ENCODE measurements around the gene NUCKS1. TPM values are rescaled to one million over a fixed set of nuclear protein-coding genes. Genes with fewer than 3 reads are reported as not detected.

NUCKS1 gene
- total RNA-seq, 1 donor from 2014 or later = 128 TPM

GRCh38 chr1:205701420-205701819 lies 48.6 kb downstream of the NUCKS1 start:
- DNase-seq (ENCODE audit: low read depth in 2 of 2) = no peak

DNA sequence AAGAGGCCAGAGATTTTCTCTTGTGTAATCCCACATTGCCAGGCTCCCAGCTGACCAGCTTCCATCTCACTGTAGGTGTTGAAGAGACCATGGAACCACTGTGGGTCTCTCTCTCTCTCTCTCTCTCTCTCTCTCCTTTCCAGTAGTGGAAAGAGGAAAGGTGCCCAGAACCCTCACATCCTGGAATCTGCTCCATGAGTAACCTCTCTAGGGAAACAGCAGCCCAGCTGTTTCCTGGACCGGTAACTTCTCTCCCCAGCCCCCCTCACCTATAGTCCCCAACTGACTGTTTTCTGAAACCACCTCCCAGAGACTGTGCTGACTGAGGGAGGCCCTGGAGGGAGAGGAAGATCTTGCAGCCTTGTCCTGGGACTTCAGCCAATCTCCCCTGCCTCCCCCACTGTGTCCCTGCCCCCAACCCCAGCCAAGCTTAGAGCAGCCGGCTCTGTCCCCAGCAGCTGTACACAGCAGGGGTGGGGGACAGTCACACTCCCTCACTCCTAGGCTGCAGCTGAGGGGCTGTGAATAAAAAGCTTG lies 49.0 kb downstream of the NUCKS1 start:
- peak; percentile 95 to 99 for DNase-seq (ENCODE audit: low read depth in 2 of 2)

DNA sequence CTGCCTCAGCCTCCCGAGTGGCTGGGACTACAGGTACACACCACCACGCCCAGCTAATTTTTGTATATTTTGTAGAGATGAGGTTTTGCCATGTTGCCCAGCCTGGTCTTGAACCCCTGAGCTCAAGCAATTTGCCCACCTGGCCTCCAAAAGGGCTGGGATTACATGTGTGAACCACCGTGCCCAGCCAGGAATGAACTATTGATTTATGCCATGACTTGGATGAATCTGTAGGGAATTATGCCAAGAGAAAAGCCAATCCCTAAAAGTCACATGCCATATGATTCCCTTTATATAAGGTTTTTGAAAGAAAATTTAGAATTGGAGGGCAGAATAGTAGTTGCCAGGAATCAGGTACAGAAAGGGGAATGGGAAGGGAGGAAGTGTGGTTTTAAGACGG lies 50.6 kb downstream of the NUCKS1 start:
- DNase-seq (ENCODE audit: low read depth in 2 of 2) = no peak

- no peak for DNase-seq (ENCODE audit: low read depth in 2 of 2)
Observed at GRCh38 chr1:205698921-205699320, 51.1 kb downstream of the NUCKS1 start.

DNA sequence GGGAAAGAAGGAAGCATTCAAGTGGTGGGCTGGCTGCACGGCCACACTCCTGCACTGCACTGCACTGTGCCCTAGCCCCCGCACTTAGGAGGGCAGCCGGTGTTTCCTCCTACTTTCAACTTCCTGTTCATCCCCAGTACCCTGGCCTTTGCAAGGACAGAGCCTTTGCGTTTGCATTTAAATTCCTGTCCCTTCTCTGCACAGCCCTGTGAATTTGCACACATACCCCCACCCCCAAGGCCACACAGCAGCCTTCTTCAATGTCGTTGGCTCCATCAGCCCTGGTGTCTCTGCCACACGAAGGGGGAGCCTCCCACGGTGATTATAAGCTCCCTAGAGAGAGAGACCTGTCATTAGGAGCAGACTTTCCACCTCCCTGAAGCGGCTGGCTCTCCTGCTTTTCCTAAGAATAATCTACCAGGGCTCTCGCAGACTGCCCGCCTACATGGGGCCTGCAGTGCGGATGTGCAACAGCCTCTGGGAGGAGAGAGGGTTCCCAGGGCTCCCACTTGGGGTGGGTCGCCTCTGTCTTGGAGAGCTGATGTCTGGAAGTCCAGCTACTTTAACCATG lies 56.5 kb downstream of the NUCKS1 start:
- no peak for DNase-seq (ENCODE audit: low read depth in 2 of 2)

DNA sequence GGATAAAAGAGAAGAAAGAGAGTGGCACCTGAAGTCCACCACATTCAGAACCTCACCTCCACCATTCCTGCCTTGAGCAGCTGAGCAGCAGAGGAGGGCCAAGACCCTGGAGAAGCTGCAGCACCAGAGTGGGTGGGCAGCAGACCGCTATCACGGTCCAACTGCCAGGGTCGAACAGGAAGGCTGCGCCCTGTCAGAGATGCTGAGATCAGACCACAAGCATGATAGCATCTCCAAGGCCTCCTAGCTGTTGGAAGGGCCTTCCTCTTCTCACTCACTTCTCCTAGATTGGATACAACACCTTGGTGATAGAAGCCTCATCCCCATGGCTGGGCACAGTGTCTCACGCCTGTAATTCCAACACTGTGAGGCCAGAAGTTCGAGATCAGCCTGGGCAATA lies 57.6 kb downstream of the NUCKS1 start:
- DNase-seq (ENCODE audit: low read depth in 2 of 2) = no peak

DNA sequence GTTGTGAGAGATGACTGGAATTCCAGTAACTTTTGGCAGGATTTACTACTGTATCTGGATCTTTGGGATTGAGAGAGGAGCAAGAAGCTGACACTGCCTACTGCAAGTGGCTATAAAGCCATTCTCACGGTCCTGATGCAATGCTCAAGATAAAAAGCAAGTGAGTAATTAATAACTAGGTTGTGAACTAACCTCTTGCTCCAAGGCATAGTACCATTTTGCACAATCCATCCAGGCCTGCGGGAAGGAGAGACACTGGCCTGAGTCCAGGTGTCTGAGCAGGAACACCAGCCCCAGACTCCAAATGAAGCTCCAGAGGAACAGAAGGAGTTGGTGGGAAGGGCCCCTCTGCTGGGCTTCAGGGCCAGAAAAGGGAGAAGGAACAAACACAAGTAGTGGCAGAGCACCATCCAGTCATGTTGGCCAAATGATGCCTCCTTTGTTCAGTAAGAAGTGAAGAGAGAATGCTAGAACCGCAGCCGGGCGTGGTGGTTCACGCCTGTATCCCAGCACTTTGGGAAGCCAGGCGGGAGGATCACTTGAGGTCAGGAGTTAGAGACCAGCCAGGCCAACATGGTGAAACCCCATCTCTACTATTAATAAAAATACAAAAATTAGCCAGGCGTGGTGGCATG lies 59.7 kb downstream of the NUCKS1 start:
- no peak for DNase-seq (ENCODE audit: low read depth in 2 of 2)

- DNase-seq (ENCODE audit: low read depth in 2 of 2) = no peak
Observed at GRCh38 chr1:205689479-205689878, 60.5 kb downstream of the NUCKS1 start.

DNA sequence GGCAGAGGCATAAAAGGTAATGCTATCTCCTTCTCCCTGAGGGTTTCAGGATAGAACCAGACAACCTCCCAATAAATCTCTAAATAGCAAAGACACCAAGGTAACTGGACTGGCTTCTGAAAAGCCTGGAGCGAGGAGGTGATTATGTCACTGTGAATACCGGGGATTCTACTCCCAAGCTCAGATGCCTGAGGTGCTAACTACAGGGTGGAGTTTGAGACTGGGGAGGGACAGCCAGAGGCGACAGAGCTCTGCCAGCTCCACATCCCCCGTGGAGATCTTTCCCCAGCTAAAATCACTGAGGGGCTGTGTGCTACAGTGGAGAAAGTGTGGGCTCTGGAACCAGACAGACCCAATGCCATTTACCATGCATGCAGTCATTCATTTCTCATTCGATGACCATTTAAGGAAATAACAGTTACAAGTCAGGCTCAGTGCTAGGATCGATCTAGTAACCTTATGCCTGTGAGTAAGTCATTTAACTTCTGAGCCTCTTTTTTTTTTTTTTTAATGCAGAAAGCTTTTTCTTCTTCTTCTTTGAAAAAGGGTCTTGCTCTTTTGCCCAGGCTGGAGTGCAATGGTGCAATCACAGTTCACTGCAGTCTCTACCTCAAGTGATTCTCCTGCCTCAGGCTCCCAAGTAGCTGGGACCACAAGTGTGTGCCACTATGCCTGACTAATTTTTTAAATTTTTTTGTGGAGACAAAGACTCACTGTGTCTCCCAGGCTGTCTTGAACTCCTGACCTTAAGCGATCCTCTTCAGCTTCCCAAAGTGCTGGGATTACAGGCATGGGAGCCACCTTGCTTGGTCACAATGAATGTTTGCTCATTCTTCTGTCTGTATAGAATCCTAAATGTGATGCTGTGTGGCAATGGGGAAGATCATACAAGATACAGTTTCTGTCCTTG lies 61.6 kb downstream of the NUCKS1 start:
- no peak for DNase-seq (ENCODE audit: low read depth in 2 of 2)

GRCh38 chr1:205687242-205687641 lies 62.7 kb downstream of the NUCKS1 start:
- no peak for DNase-seq (ENCODE audit: low read depth in 2 of 2)

DNA sequence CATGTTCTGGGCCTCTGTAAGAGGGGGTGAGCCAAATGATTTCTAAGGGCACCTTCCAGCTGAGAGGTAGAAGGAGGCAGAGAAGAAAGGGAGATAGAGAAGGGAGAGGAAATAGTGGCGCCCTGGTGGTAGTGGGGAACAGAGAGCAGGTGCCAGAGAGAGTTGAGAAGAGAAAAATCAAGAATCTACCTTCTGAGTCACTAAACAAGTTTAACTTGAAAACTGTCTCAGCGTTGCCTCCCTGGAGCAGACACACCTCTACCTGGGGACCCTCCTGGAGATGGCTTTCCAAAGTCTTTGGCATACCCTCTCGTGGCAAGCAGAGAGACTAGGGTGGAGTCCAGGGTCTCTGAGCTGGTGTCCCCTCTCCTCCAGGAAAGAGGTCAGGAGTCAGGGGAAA lies 68.6 kb downstream of the NUCKS1 start:
- no peak for DNase-seq (ENCODE audit: low read depth in 2 of 2)

DNA sequence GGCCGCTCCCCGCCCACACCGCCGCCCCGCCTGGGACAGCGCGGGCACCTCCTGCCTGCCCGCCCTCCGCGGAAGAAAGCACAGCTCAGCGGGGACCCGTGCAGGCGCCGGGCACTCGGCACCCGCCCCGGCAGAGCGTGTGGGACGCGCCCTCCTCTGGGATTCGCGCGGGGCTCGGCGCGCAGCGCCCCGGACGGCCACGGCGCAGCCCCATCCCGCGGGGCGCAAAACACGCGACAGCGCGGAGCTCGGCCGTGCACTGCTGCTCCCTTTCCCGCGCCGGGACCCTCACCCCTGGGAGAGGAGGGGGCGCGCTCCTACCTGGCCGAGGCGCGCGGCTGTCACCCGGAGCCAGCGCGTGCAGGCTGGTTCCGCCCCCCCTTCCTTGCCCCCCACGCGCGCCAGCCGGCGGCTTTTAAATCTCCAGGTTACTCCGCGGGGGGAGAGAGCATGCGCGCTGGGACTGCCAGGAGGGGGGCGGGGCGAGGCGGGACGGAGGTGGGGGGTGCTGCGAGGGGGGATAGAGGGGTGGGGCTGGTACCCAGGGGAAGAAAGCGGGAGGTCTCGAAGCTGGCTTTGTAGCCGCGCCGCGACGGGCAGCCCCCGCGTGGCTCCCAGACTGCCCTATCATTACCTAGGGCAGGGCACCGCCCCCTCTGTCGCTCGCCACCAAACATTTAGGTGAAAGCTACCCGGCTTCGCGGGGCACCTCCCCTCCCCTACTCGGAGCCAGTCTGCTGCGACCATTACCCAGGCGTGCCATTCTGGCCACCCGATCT lies 69.7 kb downstream of the NUCKS1 start, which contains the start of gene SLC45A3:
SLC45A3 (minus strand) TSS at position 437 of the 779 bp plus-strand sequence. CDS start 15,853 bp downstream, outside the sequence.
- peak in 1 of 2 donors; percentile 38 for DNase-seq (ENCODE audit: low read depth in 2 of 2)

DNA sequence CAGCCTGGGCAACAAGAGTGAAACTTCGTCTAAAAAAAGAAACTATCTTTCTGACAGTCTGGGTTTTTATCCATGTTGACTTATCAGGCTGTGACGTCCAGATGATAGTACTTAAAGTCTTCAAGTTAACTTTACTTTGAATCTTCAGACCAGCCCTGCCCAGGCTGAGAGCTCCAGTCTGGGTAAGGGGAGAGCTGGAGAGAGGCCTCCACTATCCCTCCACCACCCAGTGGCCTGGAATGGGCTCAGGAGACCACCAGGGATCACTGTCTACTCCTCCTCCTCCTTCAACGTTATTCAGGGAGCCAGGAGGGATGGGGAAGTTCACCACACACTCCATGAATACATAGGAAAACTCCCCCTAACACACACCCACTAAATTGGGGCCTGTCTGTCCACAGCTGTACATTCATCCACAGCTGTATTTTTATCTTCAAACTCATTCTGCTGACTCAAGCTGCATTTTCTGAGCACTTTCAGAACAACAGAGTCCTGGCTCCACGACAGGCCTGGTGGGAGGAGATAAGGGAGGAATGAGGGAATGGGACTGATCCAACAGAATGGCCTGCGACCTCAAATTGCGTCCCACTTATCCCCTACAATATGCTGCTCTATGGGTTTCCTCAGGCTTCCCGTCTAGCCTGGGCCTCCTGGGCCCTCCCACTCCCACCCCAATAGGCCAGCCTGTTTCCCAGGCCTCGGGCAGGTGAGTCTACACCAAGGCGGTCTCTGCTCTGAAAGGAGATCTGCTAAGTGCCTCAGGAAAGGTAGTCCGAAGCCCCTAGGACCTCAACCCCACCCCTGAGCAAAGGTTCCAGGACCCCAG lies 71.5 kb downstream of the NUCKS1 start:
- peak; percentile 74 to 80 for DNase-seq (ENCODE audit: low read depth in 2 of 2)

DNA sequence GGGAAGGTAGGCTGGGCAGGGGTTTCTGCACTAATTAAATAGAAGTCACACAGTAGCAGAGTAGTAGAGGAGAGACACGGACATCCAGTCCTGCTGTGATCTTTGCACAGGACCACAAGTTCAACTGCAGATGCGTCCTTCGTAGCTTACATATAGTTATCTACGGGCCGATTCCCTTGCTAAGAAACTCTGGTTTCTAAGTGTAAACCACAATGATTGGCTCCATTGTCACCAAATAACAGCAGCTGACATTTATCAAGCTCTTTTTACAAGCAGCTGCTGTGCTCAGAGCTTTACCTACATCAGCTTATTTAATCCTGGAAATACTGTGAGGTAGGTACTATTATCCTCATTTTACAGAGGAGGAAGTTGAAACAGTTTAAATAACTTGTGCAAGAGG lies 72.8 kb downstream of the NUCKS1 start:
- no peak for DNase-seq (ENCODE audit: low read depth in 2 of 2)

DNA sequence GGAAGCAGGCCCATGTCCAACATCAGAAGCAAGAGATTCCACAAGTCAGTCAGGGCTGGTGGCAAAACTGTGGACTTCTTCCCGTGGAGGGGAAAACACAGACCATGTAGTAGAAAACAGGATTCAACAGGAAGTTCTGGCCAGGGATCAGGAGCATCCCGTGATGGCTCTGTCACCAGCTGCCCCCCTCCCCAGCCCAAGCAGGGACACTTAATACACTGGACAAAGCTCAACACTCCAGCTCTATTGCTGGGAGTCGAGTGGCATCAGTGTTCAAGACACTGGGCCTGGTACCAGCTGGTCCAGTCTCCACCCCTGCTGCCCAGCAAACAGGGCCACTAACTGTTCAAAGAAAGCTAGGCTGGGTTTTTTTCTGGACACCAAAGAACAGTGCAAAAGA lies 73.4 kb downstream of the NUCKS1 start:
- DNase-seq (ENCODE audit: low read depth in 2 of 2) = peak; percentile 53 to 60

DNA sequence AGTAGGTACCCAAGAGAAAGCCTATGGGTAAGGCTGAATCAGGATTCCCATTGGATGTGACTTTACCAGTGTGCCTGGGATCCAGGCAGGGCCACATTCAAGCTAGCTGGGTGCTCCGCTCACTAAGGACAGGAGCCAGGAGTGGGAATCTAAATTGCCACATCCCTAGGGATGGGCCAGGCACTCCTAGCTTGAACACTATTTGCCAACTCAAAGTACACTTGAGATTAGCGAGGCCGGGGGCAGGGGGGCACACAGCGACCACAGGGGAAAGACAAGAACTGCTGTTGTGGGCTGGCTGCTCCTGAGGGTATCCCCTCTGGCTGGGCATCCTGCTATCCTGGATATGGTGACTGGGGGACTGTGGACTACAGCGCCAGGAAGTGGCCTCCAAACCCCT lies 74.0 kb downstream of the NUCKS1 start:
- no peak for DNase-seq (ENCODE audit: low read depth in 2 of 2)

- no peak for DNase-seq (ENCODE audit: low read depth in 2 of 2)
Observed at GRCh38 chr1:205675247-205675646, 74.7 kb downstream of the NUCKS1 start.

GRCh38 chr1:205672970-205673369 lies 77.0 kb downstream of the NUCKS1 start:
- no peak for DNase-seq (ENCODE audit: low read depth in 2 of 2)

- no peak for DNase-seq (ENCODE audit: low read depth in 2 of 2)
Observed at GRCh38 chr1:205672395-205672889, 77.5 kb downstream of the NUCKS1 start.
